SJCRH30 (cell line): ENCODE measurements around the gene HEATR1. TPM values are rescaled to one million over a fixed set of nuclear protein-coding genes. Genes with fewer than 3 reads are reported as not detected.
A peak's percentile ranks its signal among the peaks of the same experiment; 100 is the strongest.

Experiments
- DNase-seq, 2 experiments: peaks; one replicate each; pipeline ENCODE4 v3.0.0-alpha.2; 2015 to 2020
- H3K27ac ChIP-seq: fragments of 250-450 bp; sonication (Bioruptor Pico); 2 replicates; pipeline ENCODE4 v1.5.1; 2020; ENCODE audit warnings: mild to moderate bottlenecking, moderate library complexity
- H3K27me3 ChIP-seq: fragments of 250-450 bp; sonication (Bioruptor Pico); 2 replicates; pipeline ENCODE4 v1.5.1; 2020; ENCODE audit warnings: mild to moderate bottlenecking, moderate library complexity
- H3K36me3 ChIP-seq: fragments of 250-450 bp; sonication (Bioruptor Pico); 2 replicates; pipeline ENCODE4 v1.5.1; 2020; ENCODE audit warnings: mild to moderate bottlenecking, moderate library complexity
- H3K4me1 ChIP-seq: fragments of 250-450 bp; sonication (Bioruptor Pico); 2 replicates; pipeline ENCODE4 v1.5.1; 2020; ENCODE audit warnings: mild to moderate bottlenecking, moderate library complexity
- H3K4me3 ChIP-seq: fragments of 250-450 bp; sonication (Bioruptor Pico); 2 replicates; pipeline ENCODE4 v1.5.1; 2020; ENCODE audit warnings: mild to moderate bottlenecking, moderate library complexity
- H3K9me3 ChIP-seq: fragments of 250-450 bp; sonication (Bioruptor Pico); replicated peaks from 2 replicates; pipeline ENCODE4 v1.5.1; 2020; ENCODE audit warnings: mild to moderate bottlenecking, moderate library complexity
- total RNA-seq: library from RNA; depleted of rRNA; stranded (reverse); fragments of >200 nt; shearing (Covaris generic); gene quantifications from 2 replicates; pipeline ENCODE4 v1.2.3, GENCODE V29; 2014

Gene HEATR1
- total RNA-seq, 1 experiment from 2014 or later = 55.1 TPM

DNA sequence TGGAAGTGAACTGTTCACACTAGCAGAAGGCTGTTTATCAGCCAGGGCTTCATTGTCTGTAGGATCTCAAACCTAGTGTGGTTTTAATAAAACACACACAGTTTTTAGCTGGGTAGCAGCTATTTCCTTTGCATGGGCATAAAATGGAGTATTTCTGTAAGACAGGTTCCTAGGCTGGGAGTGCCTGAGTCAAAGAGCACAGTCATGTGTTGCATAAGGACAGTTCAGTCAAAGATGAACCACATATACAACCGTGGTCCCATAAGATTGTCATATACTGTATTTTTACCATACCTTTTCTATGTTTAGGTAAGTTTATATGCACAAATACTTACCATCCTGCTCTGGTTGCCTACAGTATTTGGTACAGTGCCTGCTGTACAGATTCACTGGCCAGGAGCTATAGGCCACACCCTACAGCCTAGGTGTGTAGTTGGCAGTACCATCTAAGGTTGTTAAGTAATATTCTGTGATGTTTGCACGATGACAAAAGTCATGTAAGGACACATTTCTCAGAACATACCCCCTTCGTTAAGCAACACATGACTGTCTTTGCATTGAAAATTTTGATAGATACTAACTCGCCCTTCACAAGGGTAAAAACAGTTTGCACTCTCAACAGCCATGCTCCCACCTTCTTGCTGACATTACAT, 63.4 kb downstream of the HEATR1 start:
- Histone ChIP-seq H3K9me3 (no peaks in the 10 kb centered on the region), H3K36me3 (peaks cover 13% of the 10 kb centered on the region; the same call in 1 of the 2 replicates), H3K4me1 (no peaks in the 10 kb centered on the region), H3K4me3 (no peak overlapping the region), H3K27ac (no peak overlapping the region), H3K27me3 (no peaks in the 10 kb centered on the region)
- no peak for DNase-seq

- no peaks in the 10 kb centered on the region; the same call in 1 of the 2 replicates for H3K36me3 ChIP-seq
- H3K9me3 ChIP-seq = no peaks in the 10 kb centered on the region
- no peak for DNase-seq
- H3K27me3 ChIP-seq = no peaks in the 10 kb centered on the region
- H3K4me1 ChIP-seq = peaks cover 7% of the 10 kb centered on the region
- H3K27ac ChIP-seq = no peak overlapping the region
- no peak overlapping the region for H3K4me3 ChIP-seq
Observed at GRCh38 chr1:236536540-236536939, 67.8 kb downstream of the HEATR1 start.

- Histone ChIP-seq H3K36me3 (no peaks in the 10 kb centered on the region; the same call in 1 of the 2 replicates), H3K27me3 (no peaks in the 10 kb centered on the region), H3K27ac (no peak overlapping the region), H3K4me3 (no peak overlapping the region), H3K9me3 (no peaks in the 10 kb centered on the region), H3K4me1 (peaks cover 8% of the 10 kb centered on the region)
- DNase-seq = peak; percentile 61 to 85
Observed at GRCh38 chr1:236535662-236536161, 68.6 kb downstream of the HEATR1 start.

- H3K27ac ChIP-seq = no peak overlapping the region
- H3K4me3 ChIP-seq = no peak overlapping the region
- no peak for DNase-seq
- peaks cover 8% of the 10 kb centered on the region for H3K4me1 ChIP-seq
- H3K9me3 ChIP-seq = no peaks in the 10 kb centered on the region
- no peaks in the 10 kb centered on the region for H3K27me3 ChIP-seq
- H3K36me3 ChIP-seq = no peaks in the 10 kb centered on the region
Observed at GRCh38 chr1:236535190-236535589, 69.1 kb downstream of the HEATR1 start.

GRCh38 chr1:236534151-236534651, 70.1 kb downstream of the HEATR1 start:
- Histone ChIP-seq H3K27me3 (no peaks in the 10 kb centered on the region), H3K4me3 (no peak overlapping the region), H3K4me1 (peaks cover 8% of the 10 kb centered on the region), H3K27ac (no peak overlapping the region), H3K9me3 (no peaks in the 10 kb centered on the region), H3K36me3 (no peaks in the 10 kb centered on the region)
- no peak for DNase-seq

- H3K27ac ChIP-seq = no peak overlapping the region
- no peak for DNase-seq
- no peaks in the 10 kb centered on the region for H3K36me3 ChIP-seq
- no peaks in the 10 kb centered on the region for H3K27me3 ChIP-seq
- no peaks in the 10 kb centered on the region for H3K9me3 ChIP-seq
- H3K4me1 ChIP-seq = peaks cover 8% of the 10 kb centered on the region
- no peak overlapping the region for H3K4me3 ChIP-seq
Observed at GRCh38 chr1:236532850-236533249, 71.5 kb downstream of the HEATR1 start.

GRCh38 chr1:236530959-236531358, 73.4 kb downstream of the HEATR1 start:
- no peak overlapping the region for H3K27ac ChIP-seq
- H3K36me3 ChIP-seq = no peaks in the 10 kb centered on the region

DNA sequence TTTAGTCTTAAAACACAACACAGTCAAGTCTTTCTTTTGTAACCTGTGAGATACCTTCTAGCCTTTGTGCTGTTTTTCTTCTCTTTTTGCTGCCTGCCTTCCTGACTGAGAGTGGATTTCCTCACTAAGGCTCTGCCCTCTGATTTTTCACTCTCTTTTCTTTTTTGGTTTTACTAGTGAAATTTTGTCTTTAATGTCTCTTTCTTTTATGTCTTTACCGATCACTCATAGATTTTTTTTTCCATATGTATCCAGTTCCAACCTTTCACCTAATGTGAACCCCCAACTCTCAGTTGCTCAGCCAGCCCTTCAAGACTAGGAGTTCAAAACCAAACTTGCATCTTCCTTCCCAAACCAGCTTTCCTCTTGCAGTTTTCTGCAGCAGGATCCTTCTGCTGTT, 74.0 kb downstream of the HEATR1 start:
- Histone ChIP-seq H3K4me3 (no peak overlapping the region), H3K27ac (no peak overlapping the region), H3K4me1 (peaks cover 6% of the 10 kb centered on the region), H3K36me3 (no peaks in the 10 kb centered on the region), H3K27me3 (no peaks in the 10 kb centered on the region), H3K9me3 (no peaks in the 10 kb centered on the region)
- DNase-seq = no peak

More at GRCh38 chr1:236530959-236531358, 73.4 kb downstream of the HEATR1 start:
- peaks cover 8% of the 10 kb centered on the region for H3K4me1 ChIP-seq
- no peak overlapping the region for H3K4me3 ChIP-seq
- H3K9me3 ChIP-seq = no peaks in the 10 kb centered on the region
- no peaks in the 10 kb centered on the region for H3K27me3 ChIP-seq
- no peak for DNase-seq

- H3K27ac ChIP-seq = no peak overlapping the region
- no peak for DNase-seq
- no peaks in the 10 kb centered on the region for H3K9me3 ChIP-seq
- H3K27me3 ChIP-seq = no peaks in the 10 kb centered on the region
- no peaks in the 10 kb centered on the region for H3K4me1 ChIP-seq
- H3K4me3 ChIP-seq = no peak overlapping the region
- H3K36me3 ChIP-seq = no peaks in the 10 kb centered on the region
Observed at GRCh38 chr1:236526079-236526478, 78.2 kb downstream of the HEATR1 start.

- no peak for DNase-seq
- Histone ChIP-seq H3K36me3 (no peaks in the 10 kb centered on the region), H3K4me3 (peak overlapping the region; percentile 58), H3K27ac (peak overlapping the region; percentile 40), H3K9me3 (no peaks in the 10 kb centered on the region), H3K27me3 (no peaks in the 10 kb centered on the region), H3K4me1 (no peaks in the 10 kb centered on the region)
Observed at GRCh38 chr1:236524895-236525184, 79.5 kb downstream of the HEATR1 start.

GRCh38 chr1:236524142-236524894, 80.0 kb downstream of the HEATR1 start:
- Histone ChIP-seq H3K4me1 (no peaks in the 10 kb centered on the region), H3K27ac (peak overlapping the region; percentile 40)
- DNase-seq = peak; percentile 38 to 47

GRCh38 chr1:236523704-236524141, 80.6 kb downstream of the HEATR1 start, which contains the start of gene LGALS8:
TSS of gene LGALS8 (plus strand) at chr1:236523982. CDS start at chr1:236526071, 2,089 bp downstream.
- DNase-seq = peak; percentile 50 to 51
- Histone ChIP-seq H3K27ac (peak within 1 kb of the TSS; percentile 40), H3K36me3 (no peaks in the 10 kb centered on the region), H3K4me3 (peak within 1 kb of the TSS; percentile 58), H3K27me3 (no peaks in the 10 kb centered on the region), H3K4me1 (no peaks in the 10 kb centered on the region), H3K9me3 (no peaks in the 10 kb centered on the region)

More at GRCh38 chr1:236524142-236524894, 80.0 kb downstream of the HEATR1 start:
- peak overlapping the region; percentile 58 for H3K4me3 ChIP-seq
- no peaks in the 10 kb centered on the region for H3K9me3 ChIP-seq
- no peaks in the 10 kb centered on the region for H3K27me3 ChIP-seq
- H3K36me3 ChIP-seq = no peaks in the 10 kb centered on the region

DNA sequence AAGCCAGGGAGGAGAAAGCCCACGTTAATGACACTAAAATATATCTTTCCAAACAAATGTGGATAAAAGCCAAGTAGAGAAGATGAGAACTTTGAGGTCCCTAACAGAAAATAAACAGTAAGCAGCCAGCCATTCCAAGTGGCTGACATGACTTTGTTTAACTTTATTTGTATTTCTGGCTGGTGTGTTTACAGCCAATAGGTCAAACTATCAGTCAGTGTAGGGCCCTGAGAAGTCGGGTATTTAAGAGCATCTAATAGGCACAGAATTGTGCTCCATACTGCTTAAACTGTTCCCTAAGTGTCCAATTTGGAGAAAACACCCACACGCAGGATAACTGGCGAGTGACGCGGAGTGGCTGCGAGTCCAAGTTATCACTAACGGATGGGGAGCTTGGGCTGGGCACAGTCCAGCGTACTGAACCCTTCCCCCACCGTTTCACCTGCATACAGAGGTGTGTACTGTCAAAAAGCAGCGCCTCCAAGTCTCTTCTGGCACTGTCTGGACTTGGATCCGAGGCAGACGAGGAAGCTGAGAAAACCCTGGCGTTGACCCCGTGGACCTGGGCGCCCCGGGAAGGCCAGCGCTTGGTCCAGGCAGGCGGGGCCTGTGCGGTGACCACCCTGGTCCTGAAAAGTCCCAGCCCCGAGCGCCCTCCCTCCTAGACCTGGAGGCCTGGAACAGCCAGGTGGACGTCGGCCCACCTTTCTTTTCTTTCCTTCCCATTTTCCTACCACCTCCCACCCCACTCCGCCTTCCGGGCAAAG, 81.2 kb downstream of the HEATR1 start:
- DNase-seq = no peak
- no peaks in the 10 kb centered on the region for H3K36me3 ChIP-seq
- peak overlapping the region; percentile 58 for H3K4me3 ChIP-seq
- peak overlapping the region; percentile 40; the same call in 1 of the 2 replicates for H3K27ac ChIP-seq
- H3K4me1 ChIP-seq = peaks cover 2% of the 10 kb centered on the region; the same call in 1 of the 2 replicates
- no peaks in the 10 kb centered on the region for H3K27me3 ChIP-seq
- H3K9me3 ChIP-seq = no peaks in the 10 kb centered on the region

- Histone ChIP-seq H3K4me3 (no peak overlapping the region), H3K4me1 (peaks cover 18% of the 10 kb centered on the region), H3K36me3 (no peaks in the 10 kb centered on the region), H3K27me3 (no peaks in the 10 kb centered on the region), H3K9me3 (no peaks in the 10 kb centered on the region), H3K27ac (peak overlapping the region; percentile 35; the same call in 1 of the 2 replicates)
- DNase-seq = peak; percentile 31 to 50
Observed at GRCh38 chr1:236520445-236521005, 83.8 kb downstream of the HEATR1 start.
